ENCODE data around the gene PROK1. TPM values are rescaled to one million over a fixed set of nuclear protein-coding genes. Genes with fewer than 3 reads are reported as not detected.

PROK1 gene
- total RNA-seq, 1 donor from 2014 or later = 7.4 TPM

- no peaks in the 10 kb centered on the region for H3K4me1 ChIP-seq
- no peak overlapping the region for H3K27ac ChIP-seq
- H3K27me3 ChIP-seq = no peaks in the 10 kb centered on the region
- intact Hi-C loops (cut with DNase I) = no loop called here
- DNase-seq (ENCODE audit: extremely low spot score in 2 of 2) = no peak
- TF ChIP-seq POLR2AphosphoS5 (IDR thresholded peaks at IDR 0.05; ENCODE audit: insufficient read depth in 1 of 2, low read depth in 1 of 2) (no peak), POLR2A (IDR thresholded peaks at IDR 0.05) (no peak)
- TF ChIP-seq, protein P1, sequence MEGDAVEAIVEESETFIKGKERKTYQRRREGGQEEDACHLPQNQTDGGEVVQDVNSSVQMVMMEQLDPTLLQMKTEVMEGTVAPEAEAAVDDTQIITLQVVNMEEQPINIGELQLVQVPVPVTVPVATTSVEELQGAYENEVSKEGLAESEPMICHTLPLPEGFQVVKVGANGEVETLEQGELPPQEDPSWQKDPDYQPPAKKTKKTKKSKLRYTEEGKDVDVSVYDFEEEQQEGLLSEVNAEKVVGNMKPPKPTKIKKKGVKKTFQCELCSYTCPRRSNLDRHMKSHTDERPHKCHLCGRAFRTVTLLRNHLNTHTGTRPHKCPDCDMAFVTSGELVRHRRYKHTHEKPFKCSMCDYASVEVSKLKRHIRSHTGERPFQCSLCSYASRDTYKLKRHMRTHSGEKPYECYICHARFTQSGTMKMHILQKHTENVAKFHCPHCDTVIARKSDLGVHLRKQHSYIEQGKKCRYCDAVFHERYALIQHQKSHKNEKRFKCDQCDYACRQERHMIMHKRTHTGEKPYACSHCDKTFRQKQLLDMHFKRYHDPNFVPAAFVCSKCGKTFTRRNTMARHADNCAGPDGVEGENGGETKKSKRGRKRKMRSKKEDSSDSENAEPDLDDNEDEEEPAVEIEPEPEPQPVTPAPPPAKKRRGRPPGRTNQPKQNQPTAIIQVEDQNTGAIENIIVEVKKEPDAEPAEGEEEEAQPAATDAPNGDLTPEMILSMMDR (IDR thresholded peaks at IDR 0.05) = no peak
- H3K36me3 ChIP-seq = no peaks in the 10 kb centered on the region
- peak overlapping the region in 1 of 2 donors; percentile 12 for H3K4me3 ChIP-seq
- no peaks in the 10 kb centered on the region for H3K9me3 ChIP-seq
These were observed 1.4 kb downstream of the PROK1 start for GRCh38 chr1:110452330-110452729.

DNA sequence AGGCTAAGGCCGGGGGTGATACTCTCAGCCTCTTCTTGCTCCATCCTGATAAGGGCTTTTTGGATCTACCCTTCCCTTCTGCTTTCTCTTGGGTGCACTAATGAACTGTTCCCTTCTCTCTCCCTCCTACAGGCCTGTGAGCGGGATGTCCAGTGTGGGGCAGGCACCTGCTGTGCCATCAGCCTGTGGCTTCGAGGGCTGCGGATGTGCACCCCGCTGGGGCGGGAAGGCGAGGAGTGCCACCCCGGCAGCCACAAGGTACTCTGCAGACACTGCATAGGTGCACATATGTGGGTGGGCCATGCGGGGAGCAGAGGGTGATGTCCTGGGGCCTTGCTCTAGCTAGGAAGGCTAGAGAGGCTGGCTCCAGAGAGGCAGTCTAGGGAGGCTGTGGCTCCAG, 2.9 kb downstream of the PROK1 start:
- no peak overlapping the region for H3K4me3 ChIP-seq
- no peaks in the 10 kb centered on the region for H3K27me3 ChIP-seq
- no peaks in the 10 kb centered on the region for H3K9me3 ChIP-seq
- intact Hi-C loops (cut with DNase I) = no loop called here
- no peak overlapping the region for H3K27ac ChIP-seq
- no peaks in the 10 kb centered on the region for H3K4me1 ChIP-seq
- no peaks in the 10 kb centered on the region for H3K36me3 ChIP-seq
- TF ChIP-seq, protein P1 (IDR thresholded peaks at IDR 0.05) = no peak
- TF ChIP-seq POLR2AphosphoS5 (IDR thresholded peaks at IDR 0.05; ENCODE audit: insufficient read depth in 1 of 2, low read depth in 1 of 2) = no peak
- no peak for TF ChIP-seq POLR2A (IDR thresholded peaks at IDR 0.05)
- DNase-seq (ENCODE audit: extremely low spot score in 2 of 2) = no peak

GRCh38 chr1:110454328-110454727, 3.4 kb downstream of the PROK1 start:
- intact Hi-C loops (cut with DNase I) = no loop called here
- Histone ChIP-seq H3K36me3 (no peaks in the 10 kb centered on the region), H3K27ac (no peak overlapping the region), H3K4me1 (no peaks in the 10 kb centered on the region), H3K27me3 (no peaks in the 10 kb centered on the region), H3K4me3 (no peak overlapping the region), H3K9me3 (no peaks in the 10 kb centered on the region)
- DNase-seq (ENCODE audit: extremely low spot score in 2 of 2) = no peak
- TF ChIP-seq POLR2AphosphoS5 (IDR thresholded peaks at IDR 0.05; ENCODE audit: insufficient read depth in 1 of 2, low read depth in 1 of 2) (no peak), POLR2A (IDR thresholded peaks at IDR 0.05) (no peak)
- TF ChIP-seq, protein P1 (IDR thresholded peaks at IDR 0.05) = no peak

GRCh38 chr1:110455151-110455550, 4.2 kb downstream of the PROK1 start:
- intact Hi-C loops (cut with DNase I) = no loop called here
- Histone ChIP-seq H3K4me3 (no peak overlapping the region), H3K36me3 (no peaks in the 10 kb centered on the region), H3K27me3 (no peaks in the 10 kb centered on the region), H3K4me1 (no peaks in the 10 kb centered on the region), H3K27ac (no peak overlapping the region), H3K9me3 (no peaks in the 10 kb centered on the region)
- no peak for DNase-seq (ENCODE audit: extremely low spot score in 2 of 2)
- TF ChIP-seq POLR2AphosphoS5 (IDR thresholded peaks at IDR 0.05; ENCODE audit: insufficient read depth in 1 of 2, low read depth in 1 of 2) (no peak), POLR2A (IDR thresholded peaks at IDR 0.05) (no peak)
- TF ChIP-seq, protein P1 (IDR thresholded peaks at IDR 0.05) = no peak

DNA sequence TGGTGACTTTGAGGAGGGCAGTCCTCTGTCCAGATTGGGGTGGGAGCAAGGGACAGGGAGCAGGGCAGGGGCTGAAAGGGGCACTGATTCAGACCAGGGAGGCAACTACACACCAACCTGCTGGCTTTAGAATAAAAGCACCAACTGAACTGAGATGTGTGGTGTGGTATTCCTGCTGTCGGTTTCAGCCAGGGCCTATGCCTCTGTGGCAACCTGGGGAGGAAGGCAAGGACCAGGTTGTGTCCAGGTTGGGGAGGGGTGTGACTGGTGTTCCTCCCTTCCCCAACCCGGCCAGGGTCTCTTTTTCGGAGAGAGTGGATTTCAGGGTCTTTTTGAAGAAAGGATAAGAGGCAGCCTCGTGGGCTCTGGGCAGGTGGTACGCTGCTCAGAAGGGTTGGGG, 6.3 kb downstream of the PROK1 start:
- no peaks in the 10 kb centered on the region for H3K4me1 ChIP-seq
- H3K9me3 ChIP-seq = no peaks in the 10 kb centered on the region
- H3K27ac ChIP-seq = no peak overlapping the region
- no peak for TF ChIP-seq POLR2AphosphoS5 (IDR thresholded peaks at IDR 0.05; ENCODE audit: insufficient read depth in 1 of 2, low read depth in 1 of 2)
- TF ChIP-seq POLR2A (IDR thresholded peaks at IDR 0.05) = no peak
- TF ChIP-seq, protein P1 (IDR thresholded peaks at IDR 0.05) = no peak
- H3K4me3 ChIP-seq = no peak overlapping the region
- H3K36me3 ChIP-seq = no peaks in the 10 kb centered on the region
- no peaks in the 10 kb centered on the region for H3K27me3 ChIP-seq
- intact Hi-C loops (cut with DNase I) = no loop called here
- no peak for DNase-seq (ENCODE audit: extremely low spot score in 2 of 2)
